Neural cell (in vitro differentiated cells): Measurements from ENCODE around the gene MOB2. TPM values are rescaled to one million over a fixed set of nuclear protein-coding genes. Genes with fewer than 3 reads are reported as not detected.

Experiments
- H2AFZ ChIP-seq: fragments of 200-600, 300-800 bp; sonication (generic), shearing (Covaris generic); 2 replicates; pipeline ENCODE4 v1.6.0; 2014; ENCODE audit warnings: low read depth, mild to moderate bottlenecking, antibody characterized with exemption, low read length, moderate library complexity
- H3F3A ChIP-seq: fragments of 200-600 bp; shearing (Covaris generic); 2 replicates; pipeline ENCODE4 v1.6.1; 2016; ENCODE audit warnings: mild to moderate bottlenecking, moderate library complexity, mixed read lengths, antibody characterized with exemption, low read length; ENCODE audit not compliant: insufficient read depth, poor library complexity, severe bottlenecking
- H3K27ac ChIP-seq: fragments of 200-600, 300-800 bp; sonication (generic), shearing (Covaris generic); 2 replicates; pipeline ENCODE4 v1.5.1; 2014; ENCODE audit warnings: mild to moderate bottlenecking, low read length, moderate library complexity
- H3K27me3 ChIP-seq: fragments of 300-800, 200-600 bp; sonication (generic), shearing (Covaris generic); 2 replicates; pipeline ENCODE4 v1.6.0; 2014; ENCODE audit warnings: mild to moderate bottlenecking, low read depth, low read length, moderate library complexity; ENCODE audit not compliant: insufficient read depth
- H3K36me3 ChIP-seq: fragments of 300-800, 200-600 bp; sonication (generic), shearing (Covaris generic); 2 replicates; pipeline ENCODE4 v1.5.1; 2014; ENCODE audit warnings: mild to moderate bottlenecking, antibody characterized with exemption, low read length, moderate library complexity; ENCODE audit not compliant: insufficient read depth
- H3K4me2 ChIP-seq: fragments of 300-800, 200-600 bp; sonication (generic), shearing (Covaris generic); 2 replicates; pipeline ENCODE4 v1.6.0; 2014; ENCODE audit warnings: mild to moderate bottlenecking, low read length
- H3K4me3 ChIP-seq: fragments of 300-800, 200-600 bp; sonication (generic), shearing (Covaris generic); 2 replicates; pipeline ENCODE4 v1.5.1; 2014; ENCODE audit warnings: mild to moderate bottlenecking, low read length, moderate library complexity
- H3K79me2 ChIP-seq: fragments of 200-600 bp; shearing (Covaris generic); replicated peaks from 2 replicates; pipeline ENCODE4 v1.6.0; 2014; ENCODE audit warnings: mild to moderate bottlenecking, low read length, moderate library complexity; ENCODE audit not compliant: insufficient read depth
- H3K9ac ChIP-seq: fragments of 300-800, 200-600 bp; sonication (generic), shearing (Covaris generic); 2 replicates; pipeline ENCODE4 v1.6.1; 2016; ENCODE audit warnings: mild to moderate bottlenecking, low read length, mixed read lengths
- H3K9me2 ChIP-seq: fragments of 200-600 bp; shearing (Covaris generic); 2 replicates; pipeline ENCODE4 v1.6.1; 2016; ENCODE audit warnings: mild to moderate bottlenecking, low read length, mixed read lengths; ENCODE audit not compliant: insufficient read depth
- H3K9me3 ChIP-seq: fragments of 200-600, 300-800 bp; sonication (generic), shearing (Covaris generic); 2 replicates; pipeline ENCODE4 v1.6.1; 2016; ENCODE audit warnings: mild to moderate bottlenecking, mixed run types, low read length, moderate library complexity, mixed read lengths
- H4K20me1 ChIP-seq: fragments of 200-600 bp; shearing (Covaris generic); 2 replicates; pipeline ENCODE4 v1.6.1; 2016; ENCODE audit warnings: mild to moderate bottlenecking, mixed run types; ENCODE audit not compliant: insufficient read depth
- CTCF ChIP-seq: fragments of 450-650 bp; IDR thresholded peaks from 2 replicates; pipeline ENCODE4 v1.5.1; 2014; ENCODE audit warnings: antibody characterized with exemption, mild to moderate bottlenecking, moderate library complexity; ENCODE audit not compliant: poor library complexity, severe bottlenecking
- EP300 ChIP-seq: fragments of 450-650 bp; conservative IDR thresholded peaks from 2 replicates; pipeline ENCODE4 v1.6.1; 2014; ENCODE audit warnings: antibody characterized with exemption, mild to moderate bottlenecking, moderate library complexity; ENCODE audit not compliant: poor library complexity, severe bottlenecking
- EZH2 ChIP-seq: fragments of 200-600, 300-800 bp; shearing (Covaris generic), sonication (generic); IDR thresholded peaks from 2 replicates; pipeline ENCODE4 v1.6.1; 2014; ENCODE audit warnings: antibody characterized with exemption, low read length, borderline replicate concordance, mild to moderate bottlenecking; ENCODE audit not compliant: insufficient read depth, poor library complexity, severe bottlenecking
- MXI1 ChIP-seq: fragments of 450-650 bp; conservative IDR thresholded peaks from 2 replicates; pipeline ENCODE4 v1.6.1; 2014; ENCODE audit warnings: antibody characterized with exemption, mild to moderate bottlenecking; ENCODE audit not compliant: poor library complexity, severe bottlenecking
- POLR2AphosphoS5 ChIP-seq: IDR thresholded peaks from 2 replicates; pipeline ENCODE4 v1.6.1; 2012
- RAD21 ChIP-seq: fragments of 450-650 bp; conservative IDR thresholded peaks from 2 replicates; pipeline ENCODE4 v1.6.1; 2014; ENCODE audit warnings: antibody characterized with exemption, mild to moderate bottlenecking, moderate library complexity
- REST ChIP-seq: IDR thresholded peaks from 2 replicates; pipeline ENCODE4 v1.6.1; 2012; ENCODE audit warnings: borderline replicate concordance
- SMC3 ChIP-seq: fragments of 450-650 bp; conservative IDR thresholded peaks from 2 replicates; pipeline ENCODE4 v1.6.1; 2014; ENCODE audit warnings: antibody characterized with exemption, mild to moderate bottlenecking, moderate library complexity; ENCODE audit not compliant: poor library complexity
- TAF1 ChIP-seq: IDR thresholded peaks from 2 replicates; pipeline ENCODE4 v1.6.1; 2012; ENCODE audit warnings: low read depth
- polyA plus RNA-seq: library from polyadenylated mRNA; depleted of rRNA; stranded (reverse); fragments of >200 nt; gene quantifications from 2 replicates; pipeline ENCODE4 v1.2.3, GENCODE V29; 2014

The MOB2 gene
- polyA plus RNA-seq, 1 donor from 2014 or later = 33.2 TPM

- no peaks in the 10 kb centered on the region for H3F3A ChIP-seq
- no peak overlapping the region for H3K9ac ChIP-seq
- H2AFZ ChIP-seq = no peak overlapping the region
- no peaks in the 10 kb centered on the region for H3K27me3 ChIP-seq
- no peak overlapping the region for H3K27ac ChIP-seq
- no peaks in the 10 kb centered on the region for H3K79me2 ChIP-seq
- no peak overlapping the region for H3K4me2 ChIP-seq
- no peaks in the 10 kb centered on the region for H3K9me3 ChIP-seq
- H3K36me3 ChIP-seq = no peaks in the 10 kb centered on the region
- H4K20me1 ChIP-seq = peaks cover 4% of the 10 kb centered on the region
- TF ChIP-seq EP300 (no peak), TAF1 (no peak), REST (no peak), POLR2AphosphoS5 (no peak), CTCF (no peak), EZH2 (no peak), MXI1 (no peak), RAD21 (no peak), SMC3 (no peak)
- H3K9me2 ChIP-seq = no peaks in the 10 kb centered on the region
- H3K4me3 ChIP-seq = no peak overlapping the region
Observed at GRCh38 chr11:1438261-1438966, 48.2 kb downstream of the MOB2 start.

- Histone ChIP-seq H3K9me2 (no peaks in the 10 kb centered on the region), H3K9ac (no peak overlapping the region), H3K27me3 (no peaks in the 10 kb centered on the region), H3K36me3 (no peaks in the 10 kb centered on the region), H3K4me3 (no peak overlapping the region), H3F3A (no peaks in the 10 kb centered on the region), H4K20me1 (peaks cover 4% of the 10 kb centered on the region), H3K27ac (no peak overlapping the region), H3K79me2 (no peaks in the 10 kb centered on the region), H3K4me2 (no peak overlapping the region), H2AFZ (no peak overlapping the region), H3K9me3 (no peaks in the 10 kb centered on the region)
- TF ChIP-seq SMC3 (no peak), POLR2AphosphoS5 (no peak), REST (no peak)
Observed at GRCh38 chr11:1437500-1437899, 49.1 kb downstream of the MOB2 start.
